Measurements from ENCODE around the gene CSK.

- TF ChIP-seq CTCF (IDR thresholded peaks at IDR 0.05; ENCODE audit: low read length) (no peak), EZH2 (optimal IDR thresholded peaks at IDR 0.05; ENCODE audit: low read depth, low read length) (no peak)
These were observed 49.0 kb downstream of the CSK start for GRCh38 chr15:74830868-74831267.
